HG02798 (cell line): ENCODE results near the gene KRTAP6-2.

Experiments used
- ATAC-seq: cut with Tn5 transposase; IDR thresholded peaks from one replicate; pipeline ENCODE4 v1.9.1; 2021; ENCODE audit warnings: mild to moderate bottlenecking; ENCODE audit not compliant: unreplicated experiment, poor library complexity

KRTAP6-2 gene, protein sequence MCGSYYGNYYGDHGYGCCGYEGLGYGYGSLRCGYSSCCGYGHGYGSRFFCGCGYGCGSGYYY

DNA sequence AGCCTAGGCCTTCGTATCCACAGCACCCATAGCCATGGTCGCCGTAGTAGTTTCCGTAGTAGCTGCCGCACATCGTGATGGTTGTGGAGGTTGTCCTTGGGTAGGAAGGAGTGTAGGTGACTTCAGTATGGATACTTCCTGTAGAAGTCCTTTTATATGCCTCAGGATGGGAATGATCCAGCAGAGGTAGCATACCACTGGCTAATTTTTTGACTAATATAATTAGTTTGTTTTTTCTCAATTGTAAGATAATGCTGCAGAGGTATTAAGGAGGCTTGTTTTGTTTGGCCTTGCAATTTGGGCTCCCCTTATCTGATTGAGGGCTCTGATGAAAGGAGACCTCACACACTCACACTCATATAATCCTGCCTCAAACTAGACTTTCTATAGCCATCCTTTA, at the start of gene KRTAP6-2:
KRTAP6-2 (minus strand) TSS at position 101 of the 400 bp plus-strand sequence; CDS start at position 73, 28 bp downstream.
- ATAC-seq = no peak

DNA sequence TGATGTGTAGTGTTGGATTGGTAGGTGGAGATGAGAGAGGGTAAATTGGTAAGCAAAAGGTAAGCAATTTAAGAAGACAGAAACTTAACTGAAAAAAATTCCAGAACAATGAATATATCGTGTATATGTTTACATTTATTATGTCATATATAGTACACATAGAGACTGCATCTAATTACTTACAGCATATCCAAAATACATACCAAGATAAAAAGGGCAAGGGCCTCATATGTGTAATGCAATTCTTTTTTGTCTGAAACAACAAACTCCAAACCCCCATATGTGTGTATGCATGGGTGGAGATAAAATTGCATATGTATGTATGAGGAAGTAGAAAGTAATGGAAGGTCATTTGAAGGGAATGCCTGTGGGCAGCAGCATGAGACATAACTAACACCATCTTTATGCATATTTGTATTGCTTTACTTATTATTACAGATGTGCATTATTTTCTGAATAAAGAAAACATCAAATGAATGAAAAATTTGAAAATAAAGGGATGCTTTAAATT, 48.3 kb upstream of the KRTAP6-2 start:
- ATAC-seq = no peak

DNA sequence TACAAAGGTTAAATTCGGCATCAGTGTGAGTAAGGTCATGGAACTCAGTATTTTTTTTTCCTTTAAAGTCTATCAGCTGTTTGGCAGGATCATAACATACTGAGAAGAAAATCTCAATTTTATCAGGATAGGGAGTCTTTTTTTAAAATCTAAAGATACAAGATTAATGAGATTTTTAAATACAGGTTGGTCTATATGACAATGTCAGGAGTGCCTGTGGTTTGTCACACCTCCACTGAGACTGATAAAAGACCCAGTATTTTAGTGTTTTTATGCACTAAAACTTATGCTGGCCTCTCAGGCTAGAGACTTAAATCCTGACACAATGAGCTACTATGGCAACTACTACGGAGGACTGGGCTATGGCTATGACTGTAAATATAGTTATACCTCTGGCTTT, 43.9 kb upstream of the KRTAP6-2 start, which contains the start of gene KRTAP20-3:
KRTAP20-3 (plus strand) TSS at position 301 of the 400 bp plus-strand sequence.
- ATAC-seq = no peak

DNA sequence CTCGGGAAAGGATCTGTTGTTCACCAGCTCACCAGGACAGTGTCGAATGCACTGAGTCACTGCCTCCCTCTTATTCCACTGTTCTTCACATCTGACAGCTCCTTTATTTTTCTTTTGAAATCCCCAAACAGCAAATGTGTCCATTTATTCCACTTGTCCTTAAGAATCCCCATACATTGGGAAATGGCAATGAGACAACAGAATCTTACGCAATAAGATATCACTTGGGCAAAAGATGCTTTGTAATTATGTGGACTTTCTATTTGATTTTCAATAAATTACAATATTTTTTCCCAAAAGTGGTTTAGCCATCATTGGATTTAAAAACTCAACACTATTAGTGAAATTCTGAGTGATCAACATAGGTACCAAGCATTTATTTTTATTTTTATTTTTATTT, 40.0 kb upstream of the KRTAP6-2 start:
- no peak for ATAC-seq

DNA sequence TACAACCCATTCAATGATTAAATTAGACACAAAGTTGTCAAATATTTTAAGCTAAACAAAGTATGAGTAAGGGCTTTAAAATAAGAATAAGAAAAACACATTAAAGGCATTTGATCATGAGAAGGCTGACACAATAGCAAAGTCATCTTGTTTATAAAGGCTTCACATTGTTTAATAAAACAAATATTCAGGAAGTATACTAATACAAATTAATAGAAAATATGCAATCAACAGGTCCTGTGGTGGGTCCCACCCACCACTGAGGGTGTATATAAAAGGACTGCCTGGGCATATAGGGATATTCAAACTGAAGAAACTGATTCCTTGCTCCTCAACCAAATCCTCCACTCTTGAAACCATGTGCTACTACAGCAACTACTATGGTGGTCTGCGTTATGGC, 36.2 kb upstream of the KRTAP6-2 start, which contains the start of gene KRTAP20-2:
KRTAP20-2 (plus strand) TSS at position 301 of the 400 bp plus-strand sequence; CDS start at position 359, 58 bp downstream.
- no peak for ATAC-seq

DNA sequence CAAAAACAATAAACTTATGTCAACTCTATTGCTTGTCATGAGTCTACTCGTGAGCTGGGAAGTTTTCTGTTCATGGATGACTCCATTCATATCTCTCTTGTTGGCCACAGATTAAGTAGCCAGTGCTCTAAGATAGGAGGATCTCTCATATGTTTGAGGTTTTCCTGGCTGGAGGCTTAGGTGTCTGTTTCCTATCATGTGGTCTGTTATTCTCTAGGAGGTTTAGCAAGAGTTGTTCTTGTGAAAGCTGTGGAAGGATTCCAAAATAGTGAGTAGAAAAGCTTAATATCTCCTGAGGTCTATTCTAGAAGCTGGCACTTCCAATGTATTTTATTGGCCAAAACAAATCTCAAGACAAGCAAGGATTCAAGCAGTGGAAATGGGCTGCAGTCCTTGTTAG, 30.5 kb upstream of the KRTAP6-2 start:
- ATAC-seq = no peak

DNA sequence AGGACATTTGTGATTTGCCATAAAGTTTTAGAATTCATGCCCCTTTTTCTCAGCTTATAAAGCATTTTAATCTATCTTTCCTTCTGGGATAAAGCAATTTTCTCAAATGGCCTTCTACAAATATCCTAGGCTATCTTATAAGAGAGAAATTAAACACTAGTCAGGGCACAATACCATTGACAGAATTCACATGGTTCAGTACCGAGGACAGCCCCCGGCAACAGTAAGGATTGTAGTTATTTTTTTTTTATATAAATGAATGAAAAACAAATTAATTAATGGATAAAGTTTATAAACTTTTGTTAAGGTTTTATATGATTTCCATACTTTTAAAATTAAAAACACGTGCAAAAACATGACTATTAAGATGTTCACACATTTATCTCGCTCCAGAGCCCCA, 29.4 kb upstream of the KRTAP6-2 start:
- ATAC-seq = no peak

DNA sequence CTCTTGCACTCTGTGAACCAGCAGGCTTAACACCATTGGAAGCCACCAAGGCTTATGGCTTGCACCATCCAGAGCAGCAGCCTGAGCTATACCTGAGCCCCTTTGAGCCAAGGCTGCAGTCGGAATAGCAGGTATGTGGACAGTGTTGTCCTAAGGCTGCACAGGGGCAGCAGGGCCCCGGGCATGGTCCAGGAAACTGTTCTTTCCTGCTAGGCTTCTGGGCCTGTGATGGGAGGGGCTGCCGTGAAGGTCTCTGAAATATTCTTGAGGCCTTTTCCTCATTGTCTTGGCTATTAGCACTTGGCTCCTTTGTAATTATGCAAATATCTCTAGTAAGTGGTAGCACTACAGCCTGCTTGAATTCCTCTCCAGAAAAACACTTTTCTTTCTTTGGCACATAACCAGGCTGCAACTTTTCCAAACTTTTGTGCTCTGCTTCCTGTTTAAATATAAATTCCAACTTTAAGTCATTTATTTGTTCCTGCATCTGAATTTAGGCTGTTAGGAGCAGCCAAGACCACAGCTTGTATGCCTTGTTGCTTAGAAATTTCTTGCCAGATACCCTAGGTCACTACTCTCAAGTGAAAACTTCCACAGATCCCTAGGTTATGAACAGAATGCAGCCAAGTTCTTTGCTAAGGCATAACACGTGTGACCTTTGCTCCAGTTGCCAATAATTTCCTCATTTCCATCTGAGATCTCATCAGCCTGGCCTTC, 26.9 kb upstream of the KRTAP6-2 start:
- ATAC-seq = no peak

DNA sequence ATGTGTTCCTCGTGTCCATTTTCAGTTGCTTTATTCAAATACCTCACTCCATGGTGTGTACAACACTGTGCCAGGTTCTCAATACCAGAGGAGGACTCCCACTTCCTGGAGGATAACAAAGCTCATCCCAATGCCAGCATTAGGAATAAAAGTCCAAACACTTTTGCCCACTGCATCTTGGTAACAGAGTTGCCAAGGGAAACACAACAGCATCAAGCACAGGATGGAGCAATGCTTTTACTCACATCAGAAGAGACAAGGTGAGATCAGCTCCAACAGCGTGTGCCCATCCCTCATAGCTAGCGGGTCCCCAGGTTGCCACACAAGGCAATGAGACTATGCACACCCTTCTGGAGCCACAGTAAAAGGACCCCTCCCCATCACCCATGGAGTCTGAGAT, 24.7 kb upstream of the KRTAP6-2 start:
- ATAC-seq = no peak

DNA sequence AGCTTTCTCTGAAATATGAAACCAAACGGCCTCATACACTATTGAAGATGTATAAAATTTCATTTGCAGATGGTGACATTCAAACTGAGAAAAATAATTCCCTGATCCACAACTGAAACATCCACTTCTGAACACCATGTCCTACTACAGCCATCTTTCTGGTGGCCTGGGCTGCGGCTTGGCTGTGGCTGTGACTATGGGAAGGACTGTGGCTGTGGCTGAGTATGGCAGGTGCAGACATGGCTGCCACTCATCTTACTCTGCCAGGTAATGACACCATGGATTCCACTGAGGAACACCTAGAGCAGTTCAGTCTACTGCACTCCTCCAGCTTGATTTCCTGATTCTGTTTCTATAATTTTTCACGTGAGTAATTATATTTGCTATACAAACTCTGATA, 21.8 kb upstream of the KRTAP6-2 start, which contains the start of gene KRTAP20-4:
KRTAP20-4 (plus strand) TSS at position 106 of the 400 bp plus-strand sequence.
- ATAC-seq = no peak

DNA sequence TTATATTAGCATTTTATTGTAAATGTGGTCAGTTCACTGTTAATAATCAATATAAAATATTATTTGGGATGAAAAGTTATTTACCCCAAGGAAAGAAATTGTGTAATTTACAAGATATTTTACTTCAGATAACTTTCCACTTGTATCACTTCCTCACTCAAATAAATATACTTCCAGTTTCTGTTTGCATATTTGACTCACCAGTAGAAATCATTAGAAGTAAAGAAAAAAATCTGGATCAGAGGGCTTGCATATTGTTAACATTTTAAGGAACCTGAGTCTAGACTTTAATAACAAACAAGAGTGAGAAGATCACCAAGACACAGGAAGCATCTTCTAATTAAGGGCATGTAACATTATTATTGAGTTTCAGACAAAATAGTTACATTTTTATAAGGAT, 21.4 kb upstream of the KRTAP6-2 start:
- no peak for ATAC-seq

DNA sequence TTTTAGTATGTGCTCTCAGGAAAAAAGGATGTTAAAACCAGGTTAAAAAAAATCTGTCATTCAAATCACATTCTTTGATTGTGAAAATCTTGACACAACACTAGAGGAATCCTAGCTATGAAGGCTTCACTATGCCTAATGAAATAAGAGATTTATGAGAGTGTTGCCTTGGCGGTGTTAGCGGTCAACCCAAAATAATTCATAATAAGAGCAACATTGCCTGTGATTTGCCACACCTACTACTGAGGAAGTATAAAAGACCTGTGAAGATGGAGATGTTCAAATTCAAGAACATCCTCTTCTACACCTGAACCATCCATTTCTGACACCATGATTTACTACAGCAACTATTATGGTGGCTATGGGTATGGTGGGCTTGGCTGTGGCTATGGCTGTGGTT, 17.4 kb upstream of the KRTAP6-2 start, which contains the start of gene KRTAP20-1:
KRTAP20-1 (plus strand) TSS at position 301 of the 400 bp plus-strand sequence; CDS start at position 331, 30 bp downstream.
- no peak for ATAC-seq

DNA sequence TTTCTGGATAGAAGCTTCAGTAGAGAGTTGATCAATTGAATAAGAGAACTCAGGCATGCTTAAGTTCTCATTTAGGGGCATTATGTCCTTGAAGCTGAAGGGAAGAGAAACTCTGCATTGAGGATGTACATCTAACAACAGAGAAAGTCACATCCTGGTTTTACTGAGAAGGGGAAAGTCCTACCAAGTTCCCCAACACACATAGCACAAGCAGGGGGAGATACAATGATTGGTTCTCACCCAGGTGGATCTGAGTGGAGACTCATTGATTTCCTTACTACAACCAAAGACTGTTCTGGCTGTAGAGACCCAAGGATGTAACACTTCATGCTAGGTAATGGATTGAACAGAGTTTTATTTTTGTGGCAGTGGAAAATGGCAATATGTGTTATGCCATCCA, 16.5 kb upstream of the KRTAP6-2 start:
- no peak for ATAC-seq

DNA sequence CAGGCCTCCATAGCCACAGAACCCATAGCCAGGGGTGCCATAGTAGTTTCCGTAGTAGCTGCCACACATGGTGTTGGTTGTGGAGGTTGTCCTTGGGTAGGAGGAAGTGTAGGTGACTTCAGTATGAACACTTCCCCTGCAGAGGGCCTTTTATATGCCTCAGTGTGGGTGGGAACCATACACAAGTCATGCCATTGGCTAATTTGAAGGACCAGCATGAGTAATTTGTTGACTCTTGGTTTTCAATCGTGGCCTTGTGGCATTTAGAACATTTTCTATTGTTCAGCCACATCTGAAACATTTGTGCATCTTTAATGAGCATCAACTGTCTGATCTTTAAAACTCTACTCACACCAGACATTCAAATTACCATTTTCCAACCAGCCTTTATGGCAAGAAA, 15.1 kb upstream of the KRTAP6-2 start, which contains the start of gene KRTAP6-1:
KRTAP6-1 (minus strand) TSS at position 95 of the 400 bp plus-strand sequence; CDS start at position 69, 26 bp downstream.
- no peak for ATAC-seq

DNA sequence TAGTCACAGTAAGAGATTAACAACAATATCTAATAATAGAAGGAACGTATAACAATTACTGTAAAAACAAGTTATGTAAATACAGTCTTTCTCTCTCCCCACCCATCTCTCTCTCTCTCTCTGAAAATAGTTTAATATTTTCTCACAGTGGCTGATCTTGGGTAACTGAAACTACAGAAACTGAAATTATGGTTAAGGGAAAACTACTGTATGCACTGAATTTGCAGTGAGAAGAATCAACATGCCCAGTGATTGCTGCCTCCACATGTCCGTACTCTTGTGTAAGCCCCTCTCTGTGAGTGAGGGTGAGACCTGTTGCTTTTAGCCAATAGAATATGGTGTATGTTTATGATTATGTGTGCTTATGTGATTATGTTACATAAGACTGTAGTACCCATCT, 13.4 kb upstream of the KRTAP6-2 start:
- ATAC-seq = no peak

DNA sequence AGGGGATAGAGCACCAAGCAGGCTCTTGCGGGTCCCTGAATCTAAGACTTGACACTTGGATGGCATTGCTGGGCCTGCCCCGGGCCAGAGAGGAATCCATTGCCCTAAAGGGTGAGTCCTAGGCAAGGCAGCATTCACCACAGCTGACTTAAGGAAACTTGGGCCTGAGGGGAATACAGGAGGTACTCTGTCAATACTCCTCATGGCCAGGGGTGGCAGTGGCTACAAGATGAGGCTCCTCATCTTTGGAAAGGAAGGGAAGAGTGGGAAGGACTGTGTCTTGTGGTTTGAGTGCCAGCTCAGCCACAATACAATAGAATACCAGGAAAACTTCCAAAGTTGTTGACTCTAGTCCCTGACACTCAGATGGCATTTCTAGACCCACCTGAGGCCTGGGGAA, 7.3 kb upstream of the KRTAP6-2 start:
- ATAC-seq = no peak

DNA sequence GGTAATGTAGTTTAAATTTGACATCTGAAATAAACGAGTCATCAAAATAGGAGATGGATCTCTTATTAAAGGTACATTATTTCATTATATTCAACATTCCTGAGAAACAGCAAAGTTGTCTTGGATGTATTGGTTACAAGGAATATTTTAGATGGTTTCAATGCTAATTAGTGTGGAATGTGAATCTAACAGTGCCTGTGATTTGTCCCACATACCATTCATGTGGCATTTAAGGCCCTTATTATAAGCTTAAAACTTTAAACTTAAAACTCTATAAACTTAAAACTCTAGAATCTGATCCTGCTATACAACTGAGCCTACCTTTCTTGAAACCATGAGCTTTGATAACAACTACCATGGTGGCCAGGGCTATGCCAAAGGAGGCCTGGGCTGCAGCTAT, 2.1 kb upstream of the KRTAP6-2 start, which contains the start of gene KRTAP22-1:
KRTAP22-1 (plus strand) TSS at position 301 of the 400 bp plus-strand sequence.
- no peak for ATAC-seq

DNA sequence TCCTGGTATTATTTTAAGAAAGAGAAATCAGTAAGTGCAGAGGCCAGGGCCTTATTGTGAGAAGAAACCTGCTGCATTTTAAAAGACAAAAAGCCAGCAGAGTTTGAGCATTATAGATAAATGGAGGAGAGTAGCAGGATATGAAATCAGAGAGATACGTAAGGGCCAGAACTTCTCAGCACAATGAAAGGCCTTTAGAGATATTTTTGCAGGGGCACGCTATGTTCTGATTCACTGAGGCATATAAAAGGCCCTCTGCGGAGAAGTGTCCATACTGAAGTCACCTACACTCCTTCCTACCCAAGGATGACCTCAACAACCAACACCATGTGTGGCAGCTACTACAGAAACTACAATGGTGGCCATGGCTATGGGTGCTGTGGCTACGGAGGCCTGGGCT, 6.6 kb downstream of the KRTAP6-2 start, which contains the start of gene KRTAP6-3:
KRTAP6-3 (plus strand) TSS at position 301 of the 400 bp plus-strand sequence; CDS start at position 307, 6 bp downstream.
- no peak for ATAC-seq

DNA sequence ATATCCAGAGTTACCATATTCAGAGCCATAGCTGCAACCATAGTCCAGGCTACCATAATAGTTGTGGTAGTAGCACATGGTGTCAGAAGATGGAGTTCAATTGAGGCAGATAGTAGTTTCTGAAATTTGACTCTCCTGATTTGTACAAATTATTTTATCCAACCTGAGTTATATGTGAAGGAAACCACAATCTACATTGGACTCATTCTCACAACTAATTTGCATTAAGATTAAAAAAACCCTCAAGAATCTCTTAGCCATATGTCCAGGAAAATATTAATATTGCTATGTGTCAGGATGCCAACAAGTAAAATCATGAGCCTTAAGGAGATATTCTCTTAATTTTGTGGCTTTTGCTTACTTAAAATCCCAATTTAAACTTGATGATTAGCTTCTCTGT, 8.4 kb downstream of the KRTAP6-2 start, which contains the start of gene KRTAP22-2:
KRTAP22-2 (minus strand) TSS at position 101 of the 400 bp plus-strand sequence.
- ATAC-seq = no peak

DNA sequence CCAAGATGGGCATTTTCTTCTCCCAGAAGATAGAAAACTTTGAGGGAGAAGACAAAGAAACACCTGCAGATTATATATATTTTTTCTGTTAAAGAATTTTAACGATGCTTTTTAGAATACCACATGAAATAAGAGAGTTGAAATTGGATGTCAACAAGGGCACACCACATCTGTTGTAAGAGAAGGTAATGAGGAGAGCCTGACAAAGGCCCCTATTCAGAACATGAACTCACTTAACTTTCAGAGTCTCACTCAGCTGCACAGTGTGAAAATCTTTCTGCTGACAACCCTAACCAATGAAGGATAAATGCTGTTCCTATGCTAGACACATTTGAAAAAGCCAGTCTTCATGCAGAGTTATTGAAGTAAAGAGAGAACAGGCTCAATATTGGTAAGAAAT, 15.8 kb downstream of the KRTAP6-2 start:
- ATAC-seq = no peak

DNA sequence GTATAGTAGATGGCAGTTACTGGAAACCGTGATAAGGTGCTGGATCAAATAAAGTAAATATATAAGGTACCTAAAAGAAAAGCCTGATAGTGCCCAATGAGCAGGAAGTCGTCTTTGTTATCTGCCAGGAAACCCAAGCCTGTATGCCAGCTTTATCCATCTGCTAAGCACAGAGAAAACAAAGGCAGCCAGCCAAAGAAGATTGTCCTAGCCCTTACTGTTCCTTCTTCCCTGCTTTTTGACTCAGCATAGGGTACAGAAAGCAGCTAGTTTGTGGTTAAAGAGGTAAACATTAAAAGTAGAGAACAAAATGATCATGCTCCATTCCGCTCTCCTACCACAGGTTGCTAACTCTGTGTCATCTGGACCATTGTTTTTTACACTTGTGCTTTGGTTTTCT, 18.6 kb downstream of the KRTAP6-2 start:
- ATAC-seq = no peak
